ENCODE data around the gene SETBP1. TPM values are rescaled to one million over a fixed set of nuclear protein-coding genes. Genes with fewer than 3 reads are reported as not detected.

SETBP1 gene
- total and polyA plus RNA-seq, 2 donors from 2014 or later, result 2.7 to 71.7 TPM

GRCh38 chr18:44912740-44913478, 232.2 kb downstream of the SETBP1 start:
- Histone ChIP-seq H3K4me3 (ENCODE audit: low read length in 3 of 3) (no peak overlapping the region), H3K9me3 (ENCODE audit: control insufficient read depth in 2 of 3, insufficient read depth in 1 of 3, low read length in 3 of 3) (no peaks in the 10 kb centered on the region), H3K27ac (ENCODE audit: low read depth in 2 of 2, low read length in 2 of 2) (no peak overlapping the region), H3K9ac (ENCODE audit: low read length in 3 of 3) (no peak overlapping the region), H3K36me3 (ENCODE audit: control insufficient read depth in 2 of 3, insufficient read depth in 3 of 3, low read length in 3 of 3) (no peaks in the 10 kb centered on the region), H3K4me1 (ENCODE audit: control insufficient read depth in 2 of 3, insufficient read depth in 2 of 3, low read depth in 1 of 3, low read length in 3 of 3) (peaks cover 0 to 16% (median 6%) of the 10 kb centered on the region in 3 donors), H3K27me3 (ENCODE audit: control insufficient read depth, insufficient read depth, low read length) (no peaks in the 10 kb centered on the region)
- no peak for TF ChIP-seq CTCF (IDR thresholded peaks at IDR 0.05; ENCODE audit: borderline replicate concordance, extremely low read depth, insufficient read depth)
- intact Hi-C loops (cut with DNase I), result no loop called here
- FAIRE-seq (no peak), DNase-seq (peak in 1 of 5 donors; percentile 34)

GRCh38 chr18:44914028-44914427, 233.3 kb downstream of the SETBP1 start:
- H3K4me3 ChIP-seq (ENCODE audit: low read length in 3 of 3), result no peak overlapping the region
- no peaks in the 10 kb centered on the region for H3K9me3 ChIP-seq (ENCODE audit: control insufficient read depth in 2 of 3, insufficient read depth in 1 of 3, low read length in 3 of 3)
- H3K27me3 ChIP-seq (ENCODE audit: control insufficient read depth, insufficient read depth, low read length), result no peaks in the 10 kb centered on the region
- no peaks in the 10 kb centered on the region for H3K36me3 ChIP-seq (ENCODE audit: control insufficient read depth in 2 of 3, insufficient read depth in 3 of 3, low read length in 3 of 3)
- no peak for TF ChIP-seq CTCF (IDR thresholded peaks at IDR 0.05; ENCODE audit: borderline replicate concordance, extremely low read depth, insufficient read depth)
- peaks cover 0 to 17% (median 14%) of the 10 kb centered on the region in 3 donors for H3K4me1 ChIP-seq (ENCODE audit: control insufficient read depth in 2 of 3, insufficient read depth in 2 of 3, low read depth in 1 of 3, low read length in 3 of 3)
- intact Hi-C loops (cut with DNase I), result no loop called here
- DNase-seq, result no peak
- no peak overlapping the region for H3K9ac ChIP-seq (ENCODE audit: low read length in 3 of 3)
- no peak for FAIRE-seq
- H3K27ac ChIP-seq (ENCODE audit: low read depth in 2 of 2, low read length in 2 of 2), result no peak overlapping the region

GRCh38 chr18:44915213-44915612, 234.5 kb downstream of the SETBP1 start:
- TF ChIP-seq CTCF (IDR thresholded peaks at IDR 0.05; ENCODE audit: borderline replicate concordance, extremely low read depth, insufficient read depth), result no peak
- DNase-seq, result no peak
- FAIRE-seq, result no peak
- no peak overlapping the region for H3K4me3 ChIP-seq (ENCODE audit: low read length in 3 of 3)
- H3K9me3 ChIP-seq (ENCODE audit: control insufficient read depth in 2 of 3, insufficient read depth in 1 of 3, low read length in 3 of 3), result no peaks in the 10 kb centered on the region
- intact Hi-C loops (cut with DNase I), result no loop called here
- H3K27me3 ChIP-seq (ENCODE audit: control insufficient read depth, insufficient read depth, low read length), result no peaks in the 10 kb centered on the region
- no peaks in the 10 kb centered on the region for H3K36me3 ChIP-seq (ENCODE audit: control insufficient read depth in 2 of 3, insufficient read depth in 3 of 3, low read length in 3 of 3)
- no peak overlapping the region for H3K27ac ChIP-seq (ENCODE audit: low read depth in 2 of 2, low read length in 2 of 2)
- peaks cover 0 to 16% (median 14%) of the 10 kb centered on the region in 3 donors for H3K4me1 ChIP-seq (ENCODE audit: control insufficient read depth in 2 of 3, insufficient read depth in 2 of 3, low read depth in 1 of 3, low read length in 3 of 3)
- H3K9ac ChIP-seq (ENCODE audit: low read length in 3 of 3), result no peak overlapping the region

Data from kidney (tissue), 14 donors.